ENCODE measurements around the gene ESRP2. TPM values are rescaled to one million over a fixed set of nuclear protein-coding genes. Genes with fewer than 3 reads are reported as not detected.

Gene ESRP2
- total RNA-seq, 6 experiments from 2014 or later = 0.05 to 0.14 (median 0.10) TPM; not detected in 2

- no peak overlapping the region for H3K4me3 Mint-ChIP-seq
These were observed 49.0 kb downstream of the ESRP2 start for GRCh38 chr16:68186877-68187276.

GRCh38 chr16:68183046-68183445 lies 52.9 kb downstream of the ESRP2 start:
- no peak for DNase-seq
- Mint-ChIP-seq H3K27me3 (ENCODE audit: insufficient read depth) (peaks cover 3% of the 10 kb centered on the region; the same call in 1 of the 2 replicates), H3K4me1 (ENCODE audit: low read depth) (no peaks in the 10 kb centered on the region), H3K4me3 (no peak overlapping the region), H3K27ac (no peak overlapping the region), H3K9me3 (no peaks in the 10 kb centered on the region), H3K36me3 (ENCODE audit: low read depth) (peaks cover 24% of the 10 kb centered on the region)
- no peak for TF ChIP-seq CTCF (IDR thresholded peaks at IDR 0.05)

More at GRCh38 chr16:68186877-68187276, 49.0 kb downstream of the ESRP2 start:
- H3K36me3 Mint-ChIP-seq (ENCODE audit: low read depth) = peaks cover 22% of the 10 kb centered on the region
- 0 out of 2 replicates have a peak, but pooled peaks cover 4% of the 10 kb centered on the region for H3K4me1 Mint-ChIP-seq (ENCODE audit: low read depth)
- no peak for TF ChIP-seq CTCF (IDR thresholded peaks at IDR 0.05)
- no peak for DNase-seq
- H3K9me3 Mint-ChIP-seq = no peaks in the 10 kb centered on the region
- H3K27ac Mint-ChIP-seq = no peak overlapping the region
- peaks cover 3% of the 10 kb centered on the region; the same call in 1 of the 2 replicates for H3K27me3 Mint-ChIP-seq (ENCODE audit: insufficient read depth)

GRCh38 chr16:68179855-68180254 lies 56.1 kb downstream of the ESRP2 start:
- no peak overlapping the region for H3K27ac Mint-ChIP-seq

GRCh38 chr16:68179196-68179795 lies 56.6 kb downstream of the ESRP2 start:
- no peak for TF ChIP-seq CTCF (IDR thresholded peaks at IDR 0.05)
- no peaks in the 10 kb centered on the region for H3K9me3 Mint-ChIP-seq
- H3K27ac Mint-ChIP-seq = no peak overlapping the region
- H3K36me3 Mint-ChIP-seq (ENCODE audit: low read depth) = peaks cover 22% of the 10 kb centered on the region
- DNase-seq = no peak
- H3K4me3 Mint-ChIP-seq = no peak overlapping the region
- no peaks in the 10 kb centered on the region for H3K4me1 Mint-ChIP-seq (ENCODE audit: low read depth)
- no peaks in the 10 kb centered on the region for H3K27me3 Mint-ChIP-seq (ENCODE audit: insufficient read depth)

More at GRCh38 chr16:68179855-68180254, 56.1 kb downstream of the ESRP2 start:
- Mint-ChIP-seq H3K9me3 (no peaks in the 10 kb centered on the region), H3K36me3 (ENCODE audit: low read depth) (peaks cover 24% of the 10 kb centered on the region), H3K4me1 (ENCODE audit: low read depth) (no peaks in the 10 kb centered on the region), H3K27me3 (ENCODE audit: insufficient read depth) (no peaks in the 10 kb centered on the region), H3K4me3 (no peak overlapping the region)
- TF ChIP-seq CTCF (IDR thresholded peaks at IDR 0.05) = no peak
- no peak for DNase-seq

Small RNA genes lying within 50 kb of the gene (microRNA-seq; reads per million reads assigned to microRNA genes)
- not detected for gene MIR6773

Other genes starting within 250 kb of the ESRP2 start
- gene DPEP2, start 236.6 kb downstream of the ESRP2 start, total RNA-seq (2021; fragmentation: NEBNext Ultra II Directional; extraction: Animal tissue kit (Norgen Biotek cat#: 25700)) = not detected
- gene DPEP2NB, start 220.2 kb downstream of the ESRP2 start, total RNA-seq (2021; fragmentation: NEBNext Ultra II Directional; extraction: Animal tissue kit (Norgen Biotek cat#: 25700)) = not detected
- 1 to 10 TPM; 7.2 to 8.5 (median 8.2) TPM for gene DDX28, start 212.9 kb downstream of the ESRP2 start, total RNA-seq (2021; fragmentation: NEBNext Ultra II Directional; extraction: Animal tissue kit (Norgen Biotek cat#: 25700))
- 10 to 100 TPM; 13.3 to 17.4 (median 15.9) TPM for gene DUS2, start 212.8 kb downstream of the ESRP2 start, total RNA-seq (2021; fragmentation: NEBNext Ultra II Directional; extraction: Animal tissue kit (Norgen Biotek cat#: 25700))
- gene NFATC3, start 150.8 kb downstream of the ESRP2 start, total RNA-seq (2021; fragmentation: NEBNext Ultra II Directional; extraction: Animal tissue kit (Norgen Biotek cat#: 25700)) = 10 to 100 TPM; 17.2 to 20.7 (median 19.9) TPM
- 10 to 100 TPM; 40.1 to 47.4 (median 44.4) TPM for gene PLA2G15, start 9.2 kb upstream of the ESRP2 start, total RNA-seq (2021; fragmentation: NEBNext Ultra II Directional; extraction: Animal tissue kit (Norgen Biotek cat#: 25700))
- gene SLC7A6, start 28.4 kb upstream of the ESRP2 start, total RNA-seq (2021; fragmentation: NEBNext Ultra II Directional; extraction: Animal tissue kit (Norgen Biotek cat#: 25700)) = 10 to 100 TPM; 46.1 to 56.6 (median 50.8) TPM
- 10 to 100 TPM; 10.5 to 16.2 (median 13.7) TPM for gene SLC7A6OS, start 74.8 kb upstream of the ESRP2 start, total RNA-seq (2021; fragmentation: NEBNext Ultra II Directional; extraction: Animal tissue kit (Norgen Biotek cat#: 25700))
- 10 to 100 TPM; 32.1 to 37.7 (median 36.4) TPM for gene PRMT7, start 74.9 kb upstream of the ESRP2 start, total RNA-seq (2021; fragmentation: NEBNext Ultra II Directional; extraction: Animal tissue kit (Norgen Biotek cat#: 25700))
- under 1 TPM; 0.05 to 0.73 (median 0.30) TPM for gene SMPD3, start 212.4 kb upstream of the ESRP2 start, total RNA-seq (2021; fragmentation: NEBNext Ultra II Directional; extraction: Animal tissue kit (Norgen Biotek cat#: 25700))

Measured in HFFc6 (cell line).